Osteoblast (primary cell): Measurements from ENCODE around the gene JHY. TPM values are rescaled to one million over a fixed set of nuclear protein-coding genes. Genes with fewer than 3 reads are reported as not detected.
A peak's percentile ranks its signal among the peaks of the same experiment; 100 is the strongest.

Source experiments
- DNase-seq: peaks from one replicate; pipeline ENCODE4 v3.0.0; 2011; ENCODE audit warnings: low spot score, mixed read lengths; ENCODE audit not compliant: insufficient read length; ENCODE audit errors: missing footprints
- H2AFZ ChIP-seq: 2 replicates; pipeline ENCODE4 v1.6.0; 2011; ENCODE audit warnings: mild to moderate bottlenecking, low read length
- H3K27ac ChIP-seq: 2 replicates; pipeline ENCODE4 v1.5.1; 2011; ENCODE audit warnings: mild to moderate bottlenecking, low read depth, low read length, moderate library complexity
- H3K27me3 ChIP-seq: 2 replicates; pipeline ENCODE4 v1.6.0; 2012; ENCODE audit warnings: mild to moderate bottlenecking, control low read depth, inconsistent platforms, low read length, moderate library complexity; ENCODE audit not compliant: insufficient read depth
- H3K36me3 ChIP-seq: 2 replicates; pipeline ENCODE4 v1.5.1; 2011; ENCODE audit warnings: mild to moderate bottlenecking, low read length, control low read depth, moderate library complexity; ENCODE audit not compliant: insufficient read depth
- H3K4me1 ChIP-seq: 2 replicates; pipeline ENCODE4 v1.5.1; 2011; ENCODE audit warnings: mild to moderate bottlenecking, low read length, control low read depth, moderate library complexity; ENCODE audit not compliant: insufficient read depth
- H3K4me2 ChIP-seq: 2 replicates; pipeline ENCODE4 v1.6.0; 2011; ENCODE audit warnings: mild to moderate bottlenecking, low read length; ENCODE audit not compliant: insufficient read depth
- H3K4me3 ChIP-seq: fragments of 200-600 bp; sonication (generic); 3 replicates; pipeline ENCODE4 v1.5.1; 2012; ENCODE audit warnings: mild to moderate bottlenecking, low read length, inconsistent platforms; ENCODE audit not compliant: insufficient read depth
- H3K79me2 ChIP-seq: 2 replicates; pipeline ENCODE4 v1.6.0; 2012; ENCODE audit warnings: mild to moderate bottlenecking, low read length, control low read depth, inconsistent platforms; ENCODE audit not compliant: insufficient read depth
- H3K9me3 ChIP-seq: 2 replicates; pipeline ENCODE4 v1.5.1; 2011; ENCODE audit warnings: low read depth, low read length, control low read depth
- H4K20me1 ChIP-seq: 2 replicates; pipeline ENCODE4 v1.6.0; 2012; ENCODE audit warnings: mild to moderate bottlenecking, low read length, control low read depth; ENCODE audit not compliant: insufficient read depth
- CTCF ChIP-seq: IDR thresholded peaks from 2 replicates; pipeline ENCODE4 v1.5.1; 2011; ENCODE audit warnings: mild to moderate bottlenecking, low read depth, low read length, moderate library complexity; ENCODE audit errors: extremely low read depth
- total RNA-seq: library from RNA; depleted of rRNA; stranded (reverse); fragments of >200 nt; gene quantifications from 2 replicates; pipeline ENCODE4 v1.2.3, GENCODE V29; 2012

The JHY gene
- total RNA-seq, 1 donor = 12.7 TPM

GRCh38 chr11:122879785-122880184 is 2.8 kb upstream of the JHY start:
- Histone ChIP-seq H3K36me3 (no peaks in the 10 kb centered on the region), H3K79me2 (no peaks in the 10 kb centered on the region), H3K27me3 (peaks cover 20% of the 10 kb centered on the region), H3K9me3 (no peaks in the 10 kb centered on the region), H4K20me1 (no peaks in the 10 kb centered on the region), H3K4me2 (no peak overlapping the region), H3K4me3 (no peak overlapping the region), H3K27ac (no peak overlapping the region), H3K4me1 (peaks cover 11% of the 10 kb centered on the region), H2AFZ (no peak overlapping the region)
- DNase-seq = no peak
- TF ChIP-seq CTCF = no peak

DNA sequence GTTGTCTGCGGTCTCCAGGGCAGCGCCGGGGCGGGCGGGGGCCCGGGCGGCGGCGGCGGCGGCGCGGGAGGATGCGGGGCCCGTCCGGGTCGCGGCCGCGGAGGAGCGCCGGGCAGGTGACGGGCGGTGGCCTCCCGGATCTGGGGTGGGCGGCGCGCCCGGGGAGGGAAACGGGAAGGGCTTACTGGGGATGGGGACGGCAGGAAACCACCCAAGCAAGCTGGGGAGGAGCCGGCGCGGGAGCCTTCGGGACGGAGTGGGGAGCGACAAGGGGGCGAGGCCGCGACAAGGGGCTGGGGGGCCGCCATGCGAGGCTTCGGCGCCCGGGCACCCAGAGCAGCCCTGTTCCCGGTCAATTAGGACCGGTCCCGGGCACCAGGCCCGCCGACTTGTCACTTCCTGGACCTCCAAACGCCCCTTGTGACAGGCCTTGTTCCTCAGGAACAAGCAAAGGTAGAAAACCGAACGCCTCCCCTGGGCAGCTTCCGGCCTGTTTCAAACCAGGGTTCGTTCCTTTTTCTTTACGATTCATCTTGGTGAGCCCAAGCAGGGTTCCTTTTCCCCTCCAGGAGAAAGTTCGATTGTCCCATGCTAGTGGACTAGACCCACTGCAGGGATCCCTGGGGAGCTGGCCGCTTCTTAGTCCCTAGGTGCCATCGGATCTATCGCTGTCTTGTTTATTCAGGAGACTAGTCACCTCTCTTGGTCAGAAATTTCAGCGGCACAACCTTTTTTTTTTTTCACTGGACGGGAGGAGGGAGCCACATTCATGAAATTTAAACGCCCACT is 492 bp downstream of the JHY start:
- Histone ChIP-seq H3K27me3 (peaks cover 17% of the 10 kb centered on the region), H3K9me3 (no peaks in the 10 kb centered on the region), H3K36me3 (no peaks in the 10 kb centered on the region), H3K4me2 (peak overlapping the region; percentile 99), H2AFZ (peak overlapping the region; percentile 97), H3K4me3 (peak overlapping the region; percentile 81), H3K79me2 (no peaks in the 10 kb centered on the region), H3K27ac (peak overlapping the region; percentile 85), H3K4me1 (peaks cover 11% of the 10 kb centered on the region), H4K20me1 (no peaks in the 10 kb centered on the region)
- no peak for TF ChIP-seq CTCF
- DNase-seq = peak; percentile 90

DNA sequence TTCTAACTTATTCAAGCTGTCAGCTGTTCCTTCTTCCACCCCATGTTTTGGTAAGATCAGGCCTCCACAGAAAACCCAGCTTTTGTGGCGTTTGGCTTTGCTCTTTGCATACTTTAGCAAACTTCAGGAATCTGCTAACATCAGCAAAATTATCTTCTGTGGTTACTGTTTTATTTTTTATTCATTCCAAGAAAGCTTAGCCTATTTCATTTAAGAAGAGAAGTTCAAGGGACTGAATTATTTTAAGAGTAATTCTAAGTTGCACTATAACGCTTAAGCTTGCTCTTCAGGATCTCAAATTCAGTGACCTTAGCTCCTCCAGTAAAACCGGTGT is 1.1 kb downstream of the JHY start:
- H3K4me3 ChIP-seq = peak overlapping the region; percentile 81
- DNase-seq = no peak
- H4K20me1 ChIP-seq = no peaks in the 10 kb centered on the region
- no peaks in the 10 kb centered on the region for H3K79me2 ChIP-seq
- H3K9me3 ChIP-seq = no peaks in the 10 kb centered on the region
- H2AFZ ChIP-seq = peak overlapping the region; percentile 97
- H3K4me2 ChIP-seq = peak overlapping the region; percentile 99
- H3K36me3 ChIP-seq = no peaks in the 10 kb centered on the region
- H3K27ac ChIP-seq = peak overlapping the region; percentile 85
- H3K27me3 ChIP-seq = peaks cover 15% of the 10 kb centered on the region
- TF ChIP-seq CTCF = no peak
- peaks cover 11% of the 10 kb centered on the region for H3K4me1 ChIP-seq

DNA sequence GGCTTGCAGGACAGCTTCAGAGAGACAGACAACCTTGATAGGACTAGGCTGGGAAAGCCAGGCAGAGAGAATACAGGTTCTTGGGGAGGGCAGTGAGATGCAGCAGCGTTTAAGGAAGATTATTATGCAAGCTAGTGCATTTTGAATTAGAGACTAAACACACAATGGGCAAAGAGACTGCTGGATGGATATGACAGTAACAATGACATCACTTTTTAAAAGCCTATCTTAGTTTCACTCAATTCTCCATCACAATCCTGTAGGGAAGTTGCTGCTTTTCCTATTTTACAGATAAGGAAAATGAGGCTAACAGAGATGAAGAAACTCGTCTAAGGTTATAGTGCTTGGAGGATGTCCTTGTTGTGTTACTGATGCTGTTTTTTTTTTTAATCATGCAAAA is 5.6 kb downstream of the JHY start:
- no peak overlapping the region for H3K4me3 ChIP-seq
- no peaks in the 10 kb centered on the region for H3K9me3 ChIP-seq
- H3K4me2 ChIP-seq = no peak overlapping the region
- peaks cover 10% of the 10 kb centered on the region for H3K4me1 ChIP-seq
- DNase-seq = no peak
- no peak overlapping the region for H2AFZ ChIP-seq
- no peaks in the 10 kb centered on the region for H3K36me3 ChIP-seq
- H3K27ac ChIP-seq = no peak overlapping the region
- no peak for TF ChIP-seq CTCF
- H3K27me3 ChIP-seq = no peaks in the 10 kb centered on the region
- H4K20me1 ChIP-seq = no peaks in the 10 kb centered on the region
- H3K79me2 ChIP-seq = no peaks in the 10 kb centered on the region
